Measurements from ENCODE around the gene LAMA3. TPM values are rescaled to one million over a fixed set of nuclear protein-coding genes. Genes with fewer than 3 reads are reported as not detected.

The LAMA3 gene
- polyA plus RNA-seq, 1 donor = 2.4 TPM

DNA sequence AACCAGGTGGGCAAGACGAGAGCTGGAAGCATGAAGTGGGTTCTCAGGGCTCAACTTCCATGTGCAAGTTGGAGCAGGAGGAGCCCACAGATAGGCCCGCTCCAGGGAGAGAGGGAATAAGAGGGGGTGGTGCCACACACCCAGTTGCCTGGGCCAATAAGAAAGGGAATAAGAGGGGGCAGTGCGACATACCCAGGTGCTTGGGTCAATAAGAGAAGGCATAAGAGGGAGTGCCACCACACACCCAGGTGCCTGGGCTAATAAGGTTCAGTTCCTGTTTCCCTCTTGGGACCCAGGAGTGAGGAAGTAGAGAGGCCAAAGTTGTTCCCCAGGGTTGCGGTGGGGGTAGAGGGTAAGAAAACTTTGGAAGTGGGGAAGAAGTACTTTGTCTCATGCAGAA lies 127.5 kb downstream of the LAMA3 start:
- DNase-seq (ENCODE audit: low read depth) = no peak

DNA sequence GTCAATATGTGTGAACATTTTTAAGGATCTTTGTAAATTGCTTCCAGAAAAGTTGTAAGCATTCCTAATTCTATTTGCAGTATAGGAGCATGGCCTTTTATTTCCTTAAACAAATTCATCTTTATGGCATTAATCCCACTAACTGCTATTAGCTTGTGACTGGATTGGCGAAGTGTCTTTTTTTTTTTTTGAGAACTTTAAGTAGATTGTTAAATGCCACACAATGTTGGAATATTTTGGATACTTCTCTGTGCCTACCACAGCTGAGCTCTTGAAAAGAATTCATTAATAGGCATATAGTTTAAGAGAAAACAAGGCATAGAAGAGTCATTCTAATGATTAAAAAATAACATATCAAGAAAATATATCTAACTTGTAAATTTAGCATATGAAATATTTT lies 129.7 kb downstream of the LAMA3 start:
- DNase-seq (ENCODE audit: low read depth) = no peak

DNA sequence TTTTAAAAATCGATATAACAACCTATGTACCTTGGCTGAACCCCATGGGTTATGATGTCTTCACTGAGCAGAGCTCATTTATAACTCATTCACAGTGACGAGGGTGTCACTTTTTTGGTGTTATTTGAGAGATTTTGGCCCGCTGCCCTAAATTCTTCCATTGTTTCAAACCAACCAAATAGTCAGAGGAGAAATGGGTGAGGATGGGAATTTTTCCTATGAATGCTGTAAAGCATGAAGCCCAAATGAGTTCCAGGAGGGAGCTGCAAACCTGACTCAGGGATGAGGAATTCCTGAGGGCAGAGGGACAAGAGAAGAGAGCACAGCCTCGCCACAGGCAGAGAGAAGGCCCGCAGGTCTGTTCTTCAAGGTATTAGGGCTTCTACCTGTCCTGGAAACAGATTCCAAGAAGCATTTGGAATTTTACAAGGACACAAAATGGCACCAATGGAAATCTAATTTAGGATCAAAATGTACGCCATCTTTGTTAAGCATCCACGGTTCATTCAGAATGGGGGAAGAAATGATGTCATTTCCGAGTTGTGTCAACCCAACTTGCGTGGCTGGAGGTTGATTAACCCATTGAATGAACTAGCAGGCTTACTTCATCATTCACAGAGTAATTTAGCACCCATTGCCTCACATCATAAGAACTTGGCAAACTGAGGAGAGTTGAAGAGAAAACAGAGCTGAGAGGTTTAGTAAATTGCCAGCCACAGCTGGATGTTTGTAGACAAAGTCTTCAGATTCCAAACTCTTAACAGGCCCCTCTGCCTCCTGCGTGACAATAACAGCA lies 133.5 kb downstream of the LAMA3 start:
- DNase-seq (ENCODE audit: low read depth) = no peak

DNA sequence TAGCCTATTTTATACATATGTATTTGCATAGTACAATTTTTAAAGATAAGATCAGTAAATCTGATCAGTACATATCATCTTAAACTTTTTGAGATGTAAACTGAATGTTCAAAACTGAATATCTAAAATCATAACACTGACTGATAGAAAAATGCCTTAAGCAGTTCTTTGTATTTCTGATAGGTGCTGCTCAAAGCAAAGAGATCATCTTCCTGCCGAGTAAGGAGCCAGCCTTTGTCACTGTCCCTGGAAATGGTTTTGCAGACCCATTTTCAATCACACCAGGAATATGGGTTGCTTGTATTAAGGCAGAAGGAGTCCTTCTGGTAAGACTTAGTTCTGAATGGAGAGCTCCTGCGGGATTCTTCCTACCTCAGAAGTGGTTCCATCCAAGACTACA lies 135.0 kb downstream of the LAMA3 start:
- no peak for DNase-seq (ENCODE audit: low read depth)

DNA sequence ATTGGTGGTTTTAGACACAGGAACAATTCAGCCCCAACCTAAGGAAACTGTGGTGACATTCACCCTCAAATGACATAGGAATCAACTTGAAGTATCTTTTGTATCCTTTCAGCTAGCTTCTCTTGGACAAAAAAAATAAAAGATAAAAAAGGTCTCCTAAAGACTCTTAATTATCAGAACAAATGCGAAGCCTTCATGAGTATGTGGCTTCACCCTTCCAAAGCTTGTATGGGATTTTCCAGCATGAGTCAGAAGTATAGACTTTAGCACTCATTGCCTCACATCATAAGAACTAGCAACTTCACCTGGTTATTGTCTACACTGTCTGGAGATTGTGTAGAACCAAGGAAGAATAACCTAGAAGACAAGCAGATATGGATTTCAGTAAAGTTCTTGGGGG lies 135.4 kb downstream of the LAMA3 start:
- DNase-seq (ENCODE audit: low read depth) = no peak

DNA sequence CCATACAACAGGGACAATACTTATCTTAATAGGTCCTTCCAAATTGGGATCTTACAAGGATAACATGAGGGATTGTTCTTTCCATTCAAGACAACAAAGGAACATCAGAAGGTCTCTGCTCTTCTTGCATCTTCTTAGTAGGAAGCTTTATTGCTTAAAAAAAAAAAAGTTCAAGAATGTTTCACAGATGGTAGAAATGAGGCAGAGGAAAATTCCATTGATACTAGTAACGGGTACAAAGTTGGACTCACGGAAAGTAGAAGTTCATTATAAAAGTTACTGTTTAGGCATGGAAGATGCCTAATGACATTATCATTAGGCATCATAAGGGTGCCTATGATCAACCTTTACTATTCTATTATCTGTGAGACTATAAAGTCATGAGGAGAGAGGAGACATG lies 136.2 kb downstream of the LAMA3 start:
- no peak for DNase-seq (ENCODE audit: low read depth)

DNA sequence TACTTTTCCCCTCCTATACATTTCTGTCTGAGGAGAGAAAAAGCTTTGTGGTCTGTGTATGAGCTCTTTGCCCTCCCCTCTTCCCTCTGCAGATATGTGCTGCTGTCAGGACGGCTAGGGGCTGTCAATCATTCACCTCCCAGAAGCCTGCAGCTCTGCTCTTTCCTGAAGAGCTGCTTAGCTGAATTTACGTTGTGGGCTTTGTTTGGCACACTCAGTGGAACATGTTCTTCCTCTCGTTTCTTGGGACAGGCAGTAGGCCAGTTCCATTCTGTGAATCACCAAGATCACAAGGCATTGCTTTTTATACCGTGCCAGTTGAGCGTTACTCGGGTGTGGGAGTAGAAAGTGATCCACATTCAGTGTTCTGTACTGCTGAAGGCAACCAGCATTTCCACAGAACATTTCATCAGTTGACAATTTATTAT lies 136.7 kb downstream of the LAMA3 start:
- DNase-seq (ENCODE audit: low read depth) = peak; percentile 46

DNA sequence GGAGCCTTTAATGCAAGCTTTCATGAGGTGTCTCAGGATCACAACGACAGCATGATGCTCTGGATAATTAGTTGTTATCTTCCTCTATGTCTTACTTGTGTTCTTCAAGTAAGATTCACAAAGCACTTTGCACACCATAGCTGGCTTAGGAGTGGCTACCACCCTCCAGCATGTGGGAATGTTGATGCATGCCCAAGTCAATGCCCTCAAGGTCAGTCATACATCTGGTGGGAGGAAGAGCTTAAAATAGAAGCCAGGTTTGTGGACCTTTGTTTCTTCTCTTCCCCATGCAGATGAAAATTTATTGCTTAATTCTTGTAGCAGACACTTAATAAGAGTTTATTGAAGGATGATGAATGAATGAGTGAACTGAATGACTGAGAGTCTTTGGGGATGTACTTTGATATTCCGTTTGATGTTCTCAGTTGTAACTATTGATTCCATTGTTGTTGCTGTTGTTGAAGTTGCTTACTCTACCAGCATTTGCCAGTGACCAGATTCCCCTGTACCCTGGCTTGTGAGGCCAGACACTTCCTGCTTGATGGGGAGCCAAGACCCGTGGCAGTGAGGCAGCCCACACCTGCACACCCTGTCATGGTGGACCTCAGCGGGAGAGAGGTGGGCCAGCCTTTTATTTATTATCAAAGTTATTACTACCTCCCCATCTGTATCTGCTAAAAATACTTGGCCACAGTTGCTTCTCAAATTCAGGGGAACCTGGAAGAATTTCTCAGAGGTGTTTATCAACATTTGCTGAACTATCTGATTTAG lies 137.8 kb downstream of the LAMA3 start:
- DNase-seq (ENCODE audit: low read depth) = no peak

DNA sequence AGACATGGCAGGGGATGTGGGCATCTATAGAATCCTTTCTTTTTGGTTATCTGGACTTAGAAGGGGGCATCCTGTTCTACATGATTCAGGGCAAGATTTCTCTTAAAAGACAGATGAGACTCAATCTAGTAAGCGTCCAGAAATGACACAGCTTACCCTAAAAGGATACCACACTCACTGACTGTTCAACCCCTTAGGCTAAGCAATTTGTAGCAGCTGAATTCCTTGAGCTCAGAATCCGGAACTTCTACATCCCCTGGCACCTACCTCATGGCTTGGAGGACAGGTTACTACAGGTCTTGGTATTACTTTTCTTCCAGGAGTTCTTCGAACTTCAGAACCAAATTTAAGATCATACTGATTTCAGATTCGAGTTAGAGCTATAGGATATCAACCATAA lies 138.4 kb downstream of the LAMA3 start:
- no peak for DNase-seq (ENCODE audit: low read depth)

DNA sequence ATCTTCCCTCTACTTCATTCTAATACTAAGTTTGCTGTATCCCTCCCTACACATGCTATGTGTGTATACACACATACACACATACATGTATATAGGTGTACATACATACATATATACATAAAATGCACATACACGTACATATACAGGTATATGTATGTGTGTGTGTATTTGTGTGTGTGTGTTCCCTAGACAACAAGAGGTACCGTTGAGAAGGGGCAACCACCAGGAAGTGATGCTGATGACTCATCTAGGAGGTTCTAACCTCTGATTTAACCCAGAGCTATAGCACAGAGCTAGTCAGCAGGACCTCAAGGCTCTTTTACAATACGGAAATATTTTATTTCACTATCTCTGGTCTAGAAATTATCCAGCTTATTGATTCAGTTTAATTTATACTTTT lies 139.2 kb downstream of the LAMA3 start:
- no peak for DNase-seq (ENCODE audit: low read depth)

DNA sequence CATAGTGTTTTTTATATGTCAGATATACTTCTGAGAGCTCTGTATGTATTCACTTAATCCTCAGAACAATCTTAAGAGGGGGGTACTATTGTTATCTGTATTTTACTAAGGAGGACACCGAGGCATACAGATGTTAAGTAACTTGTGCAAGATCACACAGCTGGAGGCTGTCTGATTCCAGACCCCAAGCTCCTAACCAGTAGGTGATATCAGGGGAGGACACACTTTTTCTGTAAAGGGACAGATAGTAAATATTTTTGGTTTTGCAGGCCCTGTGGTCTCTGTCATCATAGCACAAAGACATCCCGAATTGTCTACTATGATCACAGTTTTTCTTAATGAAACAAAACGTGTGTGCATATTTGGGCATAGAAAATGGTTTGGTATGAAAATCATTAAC lies 143.7 kb downstream of the LAMA3 start:
- DNase-seq (ENCODE audit: low read depth) = no peak

DNA sequence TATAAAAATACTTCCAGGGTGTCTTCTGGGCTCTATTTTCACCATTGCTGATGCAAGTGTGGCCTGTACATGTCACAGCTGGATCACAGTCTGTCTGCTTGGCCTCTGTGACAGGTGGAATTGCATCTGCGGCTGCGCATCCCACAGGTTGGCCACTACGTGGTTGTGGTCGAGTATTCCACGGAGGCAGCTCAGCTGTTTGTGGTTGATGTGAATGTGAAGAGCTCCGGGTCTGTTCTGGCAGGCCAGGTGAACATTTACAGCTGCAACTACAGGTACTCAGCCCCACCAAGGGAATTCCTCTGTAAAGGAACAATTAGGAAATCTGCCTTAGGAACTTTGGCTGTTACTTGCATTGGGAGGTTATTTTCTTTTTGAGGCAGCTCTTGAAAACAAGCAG lies 144.5 kb downstream of the LAMA3 start:
- DNase-seq (ENCODE audit: low read depth) = no peak

DNA sequence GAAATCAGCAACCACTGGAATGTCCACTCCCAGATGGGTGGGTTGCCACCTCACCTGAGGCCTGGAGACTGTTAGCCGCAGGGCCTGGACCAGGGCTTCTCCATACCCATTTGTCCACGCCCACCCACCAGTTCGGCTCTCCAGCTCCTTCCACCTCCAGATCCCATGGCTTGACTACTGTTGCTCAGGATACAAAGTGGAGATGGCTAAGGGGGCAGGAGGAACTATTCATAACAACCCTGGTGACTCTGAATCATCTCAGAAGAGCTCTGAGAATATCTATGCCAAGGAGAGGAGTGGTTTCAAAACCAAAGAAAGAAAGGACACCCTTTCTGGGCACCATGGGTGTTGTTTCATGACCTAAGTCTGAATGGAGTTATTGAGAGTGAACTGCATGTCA lies 145.8 kb downstream of the LAMA3 start:
- no peak for DNase-seq (ENCODE audit: low read depth)

DNA sequence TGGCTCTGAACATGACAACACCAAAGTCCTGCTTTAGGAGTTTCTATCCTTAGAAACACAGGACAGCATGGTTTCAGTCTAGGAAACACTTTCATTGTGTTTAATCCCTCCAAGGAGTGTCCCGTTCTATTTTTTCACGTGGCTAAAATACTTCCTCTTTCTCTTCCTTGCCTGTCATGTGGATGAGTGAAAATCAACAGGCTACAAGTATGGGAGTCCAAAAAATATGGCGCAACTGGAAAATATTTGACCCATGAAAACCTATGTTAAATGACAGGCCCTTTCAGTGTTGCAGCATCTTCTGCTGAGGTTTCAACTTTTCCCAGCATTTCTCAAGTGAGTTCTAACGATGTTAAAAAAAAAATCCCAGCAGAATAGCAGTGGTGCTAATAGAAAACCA lies 146.3 kb downstream of the LAMA3 start:
- no peak for DNase-seq (ENCODE audit: low read depth)

DNA sequence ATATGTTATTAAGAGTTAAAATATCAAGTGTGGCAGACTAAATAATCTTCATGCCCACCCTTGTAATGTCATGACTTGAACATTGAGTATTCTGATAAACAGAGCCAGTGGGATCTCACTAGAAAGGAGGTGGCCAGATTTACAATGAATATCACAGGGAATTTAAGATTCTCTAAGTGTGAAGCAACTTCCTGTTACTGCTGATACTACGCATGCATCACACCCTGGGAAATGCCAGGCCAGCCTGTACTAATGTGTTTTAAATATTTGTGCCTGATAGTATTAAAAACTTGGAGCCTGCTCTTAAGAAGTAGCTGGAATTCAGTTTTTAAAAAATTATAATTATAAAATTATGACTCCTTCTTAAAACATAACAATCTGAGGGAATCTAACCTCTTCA lies 148.3 kb downstream of the LAMA3 start:
- no peak for DNase-seq (ENCODE audit: low read depth)

DNA sequence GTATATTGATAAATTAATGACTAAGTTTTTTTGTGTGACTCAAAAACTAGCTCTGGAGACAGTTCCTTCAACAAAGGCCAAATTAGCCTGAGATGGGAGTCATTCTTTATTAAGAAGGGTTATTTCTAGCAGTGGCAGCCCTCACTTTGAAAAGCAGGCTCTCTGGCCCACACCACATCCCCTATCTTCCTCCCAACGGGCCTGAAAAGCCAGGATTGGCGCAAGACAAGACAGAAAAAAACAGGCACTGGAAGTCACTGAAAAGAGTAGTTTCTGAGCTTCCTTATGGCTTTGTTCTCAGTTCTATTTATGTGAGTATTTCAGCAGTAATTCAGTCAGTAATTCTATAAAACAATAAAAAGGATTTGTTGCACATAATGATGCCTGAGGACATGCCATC lies 149.0 kb downstream of the LAMA3 start:
- DNase-seq (ENCODE audit: low read depth) = no peak

DNA sequence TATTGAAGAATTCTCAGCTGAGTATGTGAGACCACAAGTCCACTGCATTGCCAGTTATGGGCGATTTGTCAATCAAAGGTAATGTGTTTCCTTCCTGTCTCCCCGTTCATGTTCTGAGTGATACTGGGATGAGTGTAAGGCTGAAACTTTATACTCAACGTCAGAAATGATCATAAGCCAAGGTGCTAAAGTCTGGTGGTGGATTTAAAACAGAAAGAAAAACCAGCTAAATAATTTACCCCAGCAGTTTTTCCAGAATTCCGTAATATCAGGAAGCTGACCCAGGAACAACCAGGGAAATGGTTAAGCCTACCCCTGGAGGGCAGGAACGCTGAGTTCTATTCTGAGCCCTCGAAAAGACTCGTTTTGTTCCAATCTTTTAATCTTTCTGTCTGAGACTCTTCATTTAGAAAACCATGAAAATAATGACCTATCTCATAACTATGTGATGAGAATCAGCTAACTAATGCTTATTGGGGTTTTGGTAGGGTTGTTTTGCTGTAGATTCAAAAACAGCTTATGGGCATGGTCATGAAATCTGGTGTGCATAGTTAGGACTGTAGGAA lies 149.6 kb downstream of the LAMA3 start:
- no peak for DNase-seq (ENCODE audit: low read depth)

DNA sequence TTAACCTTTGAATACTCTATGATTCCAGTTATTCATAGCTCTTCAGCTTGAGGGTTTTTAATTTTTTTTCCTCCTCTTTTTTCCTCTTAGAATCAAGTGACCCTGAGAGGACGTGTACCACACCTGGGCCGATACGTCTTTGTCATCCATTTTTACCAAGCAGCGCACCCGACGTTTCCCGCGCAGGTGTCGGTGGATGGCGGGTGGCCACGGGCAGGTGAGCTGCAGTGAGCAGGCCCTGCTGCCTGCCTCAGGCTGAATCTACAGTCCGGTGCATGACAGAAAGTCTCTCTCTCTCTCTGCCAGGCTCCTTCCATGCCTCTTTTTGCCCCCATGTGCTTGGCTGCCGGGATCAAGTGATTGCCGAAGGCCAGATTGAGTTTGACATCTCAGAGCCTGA lies 153.1 kb downstream of the LAMA3 start:
- no peak for DNase-seq (ENCODE audit: low read depth)

DNA sequence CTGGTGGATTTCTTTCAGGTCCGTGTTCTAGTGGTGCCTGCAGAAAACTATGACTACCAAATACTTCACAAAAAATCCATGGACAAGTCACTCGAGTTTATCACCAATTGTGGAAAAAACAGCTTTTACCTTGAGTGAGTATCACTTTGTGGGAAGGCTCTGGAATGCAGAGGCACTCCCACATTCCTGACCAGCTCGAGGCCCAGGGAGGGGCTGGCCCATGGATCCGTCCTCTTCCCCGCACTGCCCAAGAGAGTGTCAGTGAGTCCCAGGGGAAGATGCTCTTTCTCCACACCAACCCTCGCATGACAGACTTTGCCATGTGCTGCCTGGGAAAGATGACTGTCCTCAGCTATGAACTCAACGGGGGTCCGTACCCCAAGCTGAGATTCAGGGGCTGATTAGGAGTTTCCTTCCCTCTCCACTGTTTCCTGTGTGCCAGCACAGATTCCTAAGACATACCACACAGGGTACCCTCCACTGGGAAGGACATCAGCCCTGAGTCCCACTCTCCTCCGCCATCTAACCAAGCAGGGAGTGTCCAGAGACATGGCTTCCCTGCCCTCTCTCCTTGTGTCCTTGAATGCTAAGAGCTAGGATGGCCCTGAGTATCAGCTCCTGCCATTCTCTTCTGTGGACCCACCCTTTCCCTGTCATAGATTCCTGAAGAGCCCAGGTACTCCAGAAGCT lies 155.9 kb downstream of the LAMA3 start:
- no peak for DNase-seq (ENCODE audit: low read depth)

DNA sequence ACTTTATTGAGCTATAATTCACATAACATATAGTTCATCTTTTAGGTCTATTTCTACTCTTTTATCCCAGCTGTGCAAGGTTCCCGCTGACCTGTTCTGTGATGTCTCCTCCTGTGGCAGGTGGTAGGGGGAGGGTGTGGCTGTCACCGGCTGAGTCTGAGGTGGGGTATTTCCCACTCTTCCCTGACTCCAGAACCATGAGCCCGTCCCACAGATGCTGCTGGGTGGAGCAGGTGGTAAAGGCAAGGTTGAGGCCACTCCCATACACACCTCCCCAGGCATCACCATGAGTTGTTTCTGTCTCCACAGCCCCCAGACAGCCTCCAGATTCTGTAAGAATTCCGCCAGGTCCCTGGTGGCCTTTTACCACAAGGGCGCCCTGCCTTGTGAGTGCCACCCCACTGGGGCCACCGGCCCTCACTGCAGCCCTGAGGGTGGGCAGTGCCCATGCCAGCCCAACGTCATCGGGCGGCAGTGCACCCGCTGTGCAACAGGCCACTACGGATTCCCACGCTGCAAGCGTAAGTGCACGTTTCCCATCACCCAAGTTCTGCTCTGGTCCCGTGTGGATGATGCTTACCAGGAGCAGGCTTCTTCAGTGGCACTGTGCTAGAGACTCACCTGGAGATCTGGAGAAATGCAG lies 156.9 kb downstream of the LAMA3 start:
- DNase-seq (ENCODE audit: low read depth) = no peak

DNA sequence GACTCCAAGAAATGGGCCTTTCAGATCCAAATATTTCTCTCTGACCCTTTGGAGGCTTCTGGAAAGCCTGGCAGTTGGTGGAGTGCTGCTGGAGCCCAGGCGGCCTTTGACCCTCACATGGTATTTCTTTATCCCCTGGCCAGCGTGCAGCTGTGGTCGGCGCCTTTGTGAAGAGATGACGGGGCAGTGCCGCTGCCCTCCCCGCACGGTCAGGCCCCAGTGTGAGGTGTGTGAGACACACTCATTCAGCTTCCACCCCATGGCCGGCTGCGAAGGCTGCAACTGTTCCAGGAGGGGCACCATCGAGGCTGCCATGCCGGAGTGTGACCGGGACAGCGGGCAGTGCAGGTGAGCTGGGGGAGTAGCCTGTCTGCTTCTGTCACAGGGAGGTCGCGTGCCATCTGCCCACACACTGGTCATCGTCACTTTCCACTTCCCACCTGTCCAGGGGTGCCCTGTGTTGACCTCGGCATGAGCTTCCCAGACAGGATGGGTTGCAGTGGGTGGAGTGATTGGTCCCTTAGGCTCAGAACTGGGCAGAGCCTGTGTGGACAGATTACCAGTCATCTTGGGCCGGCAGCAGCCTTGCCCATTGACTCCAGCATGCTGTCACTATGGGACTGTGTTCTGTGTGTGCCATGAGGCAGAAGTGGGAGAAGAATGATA lies 158.2 kb downstream of the LAMA3 start:
- no peak for DNase-seq (ENCODE audit: low read depth)

Data from forelimb muscle (tissue), 1 donor.